AG09309 (cell line): ENCODE data around the gene NANOGP8.

Source experiments
- DNase-seq: peaks from one replicate; pipeline ENCODE4 v3.0.0-alpha.2; 2010; ENCODE audit warnings: low read depth
- H3K4me3 ChIP-seq: 2 replicates; pipeline ENCODE4 v1.5.1; 2011; ENCODE audit warnings: mild to moderate bottlenecking, low read depth, low read length, moderate library complexity; ENCODE audit not compliant: control insufficient read depth
- TF ChIP-seq, protein P1 (sequence below): IDR thresholded peaks from 2 replicates; pipeline ENCODE4 v1.5.1; 2011; ENCODE audit warnings: mild to moderate bottlenecking, low read depth, low read length, inconsistent platforms; ENCODE audit not compliant: insufficient read depth, control insufficient read depth; ENCODE audit errors: missing control alignments

The NANOGP8 gene

DNA sequence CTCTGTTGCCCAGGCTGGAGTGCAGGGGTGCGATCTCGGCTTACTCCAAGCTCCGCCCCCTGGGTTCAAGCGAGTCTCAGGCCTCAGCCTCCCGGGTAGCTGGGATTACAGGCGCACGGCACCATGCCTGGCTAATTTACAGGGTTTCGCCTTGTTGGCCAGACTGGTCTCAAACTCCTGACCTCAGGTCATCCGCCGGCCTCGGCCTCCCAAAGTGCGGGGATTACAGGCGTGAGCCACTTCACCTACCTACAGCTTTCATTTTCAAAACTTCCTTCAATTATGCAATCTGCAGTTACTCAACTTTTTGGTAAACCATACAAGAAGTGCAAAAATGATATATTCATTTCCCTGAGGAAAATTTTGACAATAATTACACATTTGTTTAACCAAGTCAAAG, 14.0 kb downstream of the NANOGP8 start:
- TF ChIP-seq, protein P1, sequence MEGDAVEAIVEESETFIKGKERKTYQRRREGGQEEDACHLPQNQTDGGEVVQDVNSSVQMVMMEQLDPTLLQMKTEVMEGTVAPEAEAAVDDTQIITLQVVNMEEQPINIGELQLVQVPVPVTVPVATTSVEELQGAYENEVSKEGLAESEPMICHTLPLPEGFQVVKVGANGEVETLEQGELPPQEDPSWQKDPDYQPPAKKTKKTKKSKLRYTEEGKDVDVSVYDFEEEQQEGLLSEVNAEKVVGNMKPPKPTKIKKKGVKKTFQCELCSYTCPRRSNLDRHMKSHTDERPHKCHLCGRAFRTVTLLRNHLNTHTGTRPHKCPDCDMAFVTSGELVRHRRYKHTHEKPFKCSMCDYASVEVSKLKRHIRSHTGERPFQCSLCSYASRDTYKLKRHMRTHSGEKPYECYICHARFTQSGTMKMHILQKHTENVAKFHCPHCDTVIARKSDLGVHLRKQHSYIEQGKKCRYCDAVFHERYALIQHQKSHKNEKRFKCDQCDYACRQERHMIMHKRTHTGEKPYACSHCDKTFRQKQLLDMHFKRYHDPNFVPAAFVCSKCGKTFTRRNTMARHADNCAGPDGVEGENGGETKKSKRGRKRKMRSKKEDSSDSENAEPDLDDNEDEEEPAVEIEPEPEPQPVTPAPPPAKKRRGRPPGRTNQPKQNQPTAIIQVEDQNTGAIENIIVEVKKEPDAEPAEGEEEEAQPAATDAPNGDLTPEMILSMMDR = no peak
- no peak overlapping the region for H3K4me3 ChIP-seq
- no peak for DNase-seq

- H3K4me3 ChIP-seq = no peak overlapping the region
- no peak for DNase-seq
- TF ChIP-seq, protein P1 = no peak
Observed at GRCh38 chr15:35068846-35069475, 16.1 kb downstream of the NANOGP8 start.

DNA sequence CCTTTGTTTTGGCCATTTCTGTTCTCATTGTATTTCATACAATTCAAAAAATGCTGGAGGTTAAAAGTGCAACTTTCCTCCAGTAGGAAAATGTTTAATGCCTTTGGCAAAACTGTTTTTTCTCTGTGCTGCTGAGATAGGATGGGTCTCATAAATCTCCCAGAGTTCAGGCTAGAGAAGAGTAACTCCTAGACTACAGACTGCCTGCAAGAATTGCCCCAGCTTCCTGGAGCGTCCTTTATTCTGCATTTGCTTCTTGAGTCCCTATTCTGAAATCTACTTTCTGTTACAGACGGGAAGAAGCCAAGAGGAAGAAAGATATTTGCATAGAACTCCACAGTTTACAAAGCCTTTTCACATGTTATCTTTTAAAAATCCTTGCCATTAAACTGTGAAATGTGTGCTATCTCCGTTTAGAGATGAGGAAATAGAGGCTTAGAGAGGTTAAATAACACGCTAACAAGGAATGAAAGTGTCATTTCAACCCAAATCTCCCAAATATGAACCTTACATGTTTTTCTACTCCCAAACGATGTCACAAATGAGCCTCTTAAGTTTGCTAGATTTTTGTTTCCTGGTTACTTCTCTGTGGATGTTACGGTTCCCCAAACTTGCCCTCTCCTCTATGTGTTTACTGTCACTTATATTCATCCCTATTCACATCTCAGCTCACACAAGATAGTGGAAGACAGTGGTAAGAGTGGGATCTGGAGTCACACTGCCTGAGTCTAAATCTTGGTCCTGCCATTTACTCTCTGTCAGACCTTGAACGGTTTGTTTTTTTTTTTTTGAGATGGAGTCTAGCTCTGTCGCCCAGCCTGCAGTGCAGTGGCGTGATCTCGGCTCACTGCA, 17.4 kb downstream of the NANOGP8 start:
- no peak for DNase-seq
- TF ChIP-seq, protein P1 = no peak

DNA sequence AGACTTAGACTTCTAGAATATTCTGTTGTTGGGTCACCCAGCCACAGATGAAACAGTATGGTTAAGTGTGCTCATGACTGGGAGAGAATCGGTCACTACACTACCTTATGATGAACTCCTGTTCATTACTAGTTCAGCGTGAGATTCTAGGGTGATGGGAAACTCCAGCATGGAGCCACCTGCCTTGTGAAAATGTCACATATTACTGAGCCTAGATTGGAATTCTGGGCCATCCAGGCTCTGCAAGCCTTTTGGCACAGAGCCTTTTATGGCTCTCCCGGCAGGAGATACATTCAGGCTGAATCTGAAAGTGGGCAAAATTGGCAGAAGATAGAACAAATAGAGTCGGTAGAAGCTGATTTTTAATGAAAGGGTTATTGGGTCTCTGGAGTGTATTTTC, 19.0 kb downstream of the NANOGP8 start:
- DNase-seq = no peak
- no peak overlapping the region for H3K4me3 ChIP-seq
- TF ChIP-seq, protein P1 = no peak

More for the DNA sequence above, 17.4 kb downstream of the NANOGP8 start:
- H3K4me3 ChIP-seq = no peak overlapping the region

GRCh38 chr15:35064576-35065190, 20.4 kb downstream of the NANOGP8 start:
- H3K4me3 ChIP-seq = no peak overlapping the region
- TF ChIP-seq, protein P1 = no peak
- DNase-seq = no peak

GRCh38 chr15:35062738-35063099, 22.4 kb downstream of the NANOGP8 start:
- TF ChIP-seq, protein P1 = no peak

More at GRCh38 chr15:35062738-35063099, 22.4 kb downstream of the NANOGP8 start:
- DNase-seq = no peak
- H3K4me3 ChIP-seq = no peak overlapping the region
